GM19023 (cell line): ENCODE data around the gene SPOCD1.

Source experiments
- ATAC-seq: cut with Tn5 transposase; IDR thresholded peaks from one replicate; pipeline ENCODE4 v1.9.1; 2021; ENCODE audit warnings: mild to moderate bottlenecking, moderate library complexity; ENCODE audit not compliant: unreplicated experiment

Gene SPOCD1

GRCh38 chr1:31788825-31789256, 27.0 kb downstream of the SPOCD1 start:
- peak; percentile 23 for ATAC-seq

GRCh38 chr1:31788138-31788824, 27.5 kb downstream of the SPOCD1 start:
- ATAC-seq: peak; percentile 78

- ATAC-seq: no peak
Observed at GRCh38 chr1:31787786-31788137, 28.1 kb downstream of the SPOCD1 start.

- ATAC-seq: no peak
Observed at GRCh38 chr1:31787261-31787660, 28.6 kb downstream of the SPOCD1 start.

GRCh38 chr1:31786366-31787060, 29.3 kb downstream of the SPOCD1 start:
- ATAC-seq: no peak

- no peak for ATAC-seq
Observed at GRCh38 chr1:31785947-31786290, 29.9 kb downstream of the SPOCD1 start.

GRCh38 chr1:31785020-31785946, 30.5 kb downstream of the SPOCD1 start:
- ATAC-seq: no peak

GRCh38 chr1:31784356-31785019, 31.3 kb downstream of the SPOCD1 start:
- no peak for ATAC-seq

- ATAC-seq: no peak
Observed at GRCh38 chr1:31783846-31784245, 32.0 kb downstream of the SPOCD1 start.

- ATAC-seq: no peak
Observed at GRCh38 chr1:31782421-31783410, 33.1 kb downstream of the SPOCD1 start.

GRCh38 chr1:31781756-31782371, 34.0 kb downstream of the SPOCD1 start:
- ATAC-seq: no peak

- ATAC-seq: no peak
Observed at GRCh38 chr1:31781138-31781755, 34.6 kb downstream of the SPOCD1 start.

GRCh38 chr1:31780632-31781031, 35.2 kb downstream of the SPOCD1 start:
- ATAC-seq: no peak

GRCh38 chr1:31779687-31780086, 36.1 kb downstream of the SPOCD1 start:
- no peak for ATAC-seq

- ATAC-seq: no peak
Observed at GRCh38 chr1:31778763-31779488, 36.9 kb downstream of the SPOCD1 start.

- no peak for ATAC-seq
Observed at GRCh38 chr1:31776516-31776915, 39.3 kb downstream of the SPOCD1 start.

GRCh38 chr1:31776032-31776431, 39.8 kb downstream of the SPOCD1 start:
- ATAC-seq: no peak

GRCh38 chr1:31775210-31775999, 40.4 kb downstream of the SPOCD1 start:
- no peak for ATAC-seq
